Measurements from ENCODE around the gene BST2.
A peak's percentile ranks its signal among the peaks of the same experiment; 100 is the strongest.

BST2 gene

GRCh38 chr19:17448131-17448967, 42.9 kb upstream of the BST2 start, which contains the start of gene TMEM221:
Gene TMEM221, minus strand, starts transcription at chr19:17448668. Its CDS starts 206 bp downstream, at chr19:17448462.
- ChIA-PET CTCF (interaction anchor here (0.5 to 3.2 kb wide), 12 partner anchors 10 to 970 kb away, joined by 3 to 21 read pairs (median 3); no protein-coding TSS in a partner anchor), POLR2A (interaction anchor here (0.6 to 1.2 kb wide), 4 partner anchors 109 to 619 kb away, joined by 3 to 8 read pairs (median 4); partner anchors contain the start of gene RPL18A)
- H3K4me1 ChIP-seq (ENCODE audit: control insufficient read depth, insufficient read depth, low read length) = no peaks in the 10 kb centered on the region
- peak within 1 kb of the TSS; percentile 43 for H3K4me3 ChIP-seq (ENCODE audit: low read depth, low read length)
- no peaks in the 10 kb centered on the region for H3K9me3 ChIP-seq (ENCODE audit: control insufficient read depth, insufficient read depth, low read depth, low read length)
- H3K36me3 ChIP-seq (ENCODE audit: control insufficient read depth in 2 of 2, insufficient read depth in 1 of 2, low read length in 2 of 2) = no peaks in the 10 kb centered on the region; a peak in 1 of 3 replicates
- H3K27ac ChIP-seq (ENCODE audit: extremely low read depth, low read depth, low read length) = peak within 1 kb of the TSS; percentile 21; the same call in 1 of the 2 replicates
- TF ChIP-seq ZNF19 (tag by site-specific recombination; IDR thresholded peaks at IDR 0.05; ENCODE audit: low read depth) (no peak), ZEB2 (tag by site-specific recombination; IDR thresholded peaks at IDR 0.05) (peak; percentile 37; the same call in 1 of the 2 replicates), ZNF341 (tag by site-specific recombination; IDR thresholded peaks at IDR 0.05; ENCODE audit: low read depth) (peak; percentile 66; the same call in 1 of the 2 replicates), ZNF391 (tag by site-specific recombination; IDR thresholded peaks at IDR 0.05; ENCODE audit: borderline replicate concordance, low read depth) (no peak), ZNF677 (tag by site-specific recombination; IDR thresholded peaks at IDR 0.05) (0 out of 2 replicates have a peak, but pooled peaks have one; percentile 34), ZBTB8A (tag by site-specific recombination; IDR thresholded peaks at IDR 0.05) (peak; percentile 90), ZSCAN16 (tag by site-specific recombination; IDR thresholded peaks at IDR 0.05) (no peak), SP2 (tag by site-specific recombination; IDR thresholded peaks at IDR 0.05) (peak; percentile 37), SP3 (tag by site-specific recombination; IDR thresholded peaks at IDR 0.05) (peak; percentile 55), GLI2 (tag by site-specific recombination; IDR thresholded peaks at IDR 0.05; ENCODE audit: borderline replicate concordance, low read depth) (no peak), ZNF324 (tag by site-specific recombination; IDR thresholded peaks at IDR 0.05) (no peak), ZNF692 (tag by site-specific recombination; IDR thresholded peaks at IDR 0.05) (peak; percentile 54; the same call in 1 of the 2 replicates), ZNF548 (tag by site-specific recombination; IDR thresholded peaks at IDR 0.05) (no peak), ZNF121 (tag by site-specific recombination; IDR thresholded peaks at IDR 0.05) (peak; percentile 10; the same call in 1 of the 2 replicates), HOXD13 (CRISPR knock-in tag; IDR thresholded peaks at IDR 0.05; ENCODE audit: borderline replicate concordance) (no peak), KLF8 (tag by site-specific recombination; IDR thresholded peaks at IDR 0.05) (peak; percentile 42; the same call in 1 of the 2 replicates), ZNF23 (tag by site-specific recombination; IDR thresholded peaks at IDR 0.05; ENCODE audit: borderline replicate concordance) (no peak), SP7 (tag by site-specific recombination; IDR thresholded peaks at IDR 0.05) (peak; percentile 36; the same call in 1 of the 2 replicates), ZBTB48 (tag by site-specific recombination; IDR thresholded peaks at IDR 0.05) (0 out of 2 replicates have a peak, but pooled peaks have one; percentile 39), ZBTB7A (tag by site-specific recombination; IDR thresholded peaks at IDR 0.05; ENCODE audit: low read depth) (0 out of 2 replicates have a peak, but pooled peaks have one; percentile 44), GLIS2 (tag by site-specific recombination; IDR thresholded peaks at IDR 0.05) (peak; percentile 90), KLF9 (tag by site-specific recombination; IDR thresholded peaks at IDR 0.05; ENCODE audit: low read depth) (peak; percentile 46; the same call in 1 of the 2 replicates), KLF1 (tag by site-specific recombination; IDR thresholded peaks at IDR 0.05) (peak; percentile 67), ZXDB (tag by site-specific recombination; IDR thresholded peaks at IDR 0.05) (0 out of 2 replicates have a peak, but pooled peaks have one; percentile 17), ZBTB20 (tag by site-specific recombination; IDR thresholded peaks at IDR 0.05) (peak; percentile 90), GLIS1 (tag by site-specific recombination; IDR thresholded peaks at IDR 0.05) (peak; percentile 70), ZFHX2 (tag by site-specific recombination; conservative IDR thresholded peaks at IDR 0.05) (peak; percentile 42; the same call in 1 of the 2 replicates), ZNF785 (tag by site-specific recombination; IDR thresholded peaks at IDR 0.05) (peak; percentile 74; the same call in 1 of the 2 replicates), ZNF600 (tag by site-specific recombination; IDR thresholded peaks at IDR 0.05) (peak; percentile 48; the same call in 1 of the 2 replicates)
- TF ChIP-seq, protein P1, sequence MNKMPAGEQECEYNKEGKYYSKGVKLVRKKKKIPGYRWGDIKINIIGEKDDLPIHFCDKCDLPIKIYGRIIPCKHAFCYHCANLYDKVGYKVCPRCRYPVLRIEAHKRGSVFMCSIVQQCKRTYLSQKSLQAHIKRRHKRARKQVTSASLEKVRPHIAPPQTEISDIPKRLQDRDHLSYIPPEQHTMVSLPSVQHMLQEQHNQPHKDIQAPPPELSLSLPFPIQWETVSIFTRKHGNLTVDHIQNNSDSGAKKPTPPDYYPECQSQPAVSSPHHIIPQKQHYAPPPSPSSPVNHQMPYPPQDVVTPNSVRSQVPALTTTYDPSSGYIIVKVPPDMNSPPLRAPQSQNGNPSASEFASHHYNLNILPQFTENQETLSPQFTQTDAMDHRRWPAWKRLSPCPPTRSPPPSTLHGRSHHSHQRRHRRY (tag by site-specific recombination; IDR thresholded peaks at IDR 0.05) = no peak
- TF ChIP-seq, protein P2, sequence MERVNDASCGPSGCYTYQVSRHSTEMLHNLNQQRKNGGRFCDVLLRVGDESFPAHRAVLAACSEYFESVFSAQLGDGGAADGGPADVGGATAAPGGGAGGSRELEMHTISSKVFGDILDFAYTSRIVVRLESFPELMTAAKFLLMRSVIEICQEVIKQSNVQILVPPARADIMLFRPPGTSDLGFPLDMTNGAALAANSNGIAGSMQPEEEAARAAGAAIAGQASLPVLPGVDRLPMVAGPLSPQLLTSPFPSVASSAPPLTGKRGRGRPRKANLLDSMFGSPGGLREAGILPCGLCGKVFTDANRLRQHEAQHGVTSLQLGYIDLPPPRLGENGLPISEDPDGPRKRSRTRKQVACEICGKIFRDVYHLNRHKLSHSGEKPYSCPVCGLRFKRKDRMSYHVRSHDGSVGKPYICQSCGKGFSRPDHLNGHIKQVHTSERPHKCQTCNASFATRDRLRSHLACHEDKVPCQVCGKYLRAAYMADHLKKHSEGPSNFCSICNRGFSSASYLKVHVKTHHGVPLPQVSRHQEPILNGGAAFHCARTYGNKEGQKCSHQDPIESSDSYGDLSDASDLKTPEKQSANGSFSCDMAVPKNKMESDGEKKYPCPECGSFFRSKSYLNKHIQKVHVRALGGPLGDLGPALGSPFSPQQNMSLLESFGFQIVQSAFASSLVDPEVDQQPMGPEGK (tag by site-specific recombination; IDR thresholded peaks at IDR 0.05) = peak; percentile 53
- TF ChIP-seq, protein P3, sequence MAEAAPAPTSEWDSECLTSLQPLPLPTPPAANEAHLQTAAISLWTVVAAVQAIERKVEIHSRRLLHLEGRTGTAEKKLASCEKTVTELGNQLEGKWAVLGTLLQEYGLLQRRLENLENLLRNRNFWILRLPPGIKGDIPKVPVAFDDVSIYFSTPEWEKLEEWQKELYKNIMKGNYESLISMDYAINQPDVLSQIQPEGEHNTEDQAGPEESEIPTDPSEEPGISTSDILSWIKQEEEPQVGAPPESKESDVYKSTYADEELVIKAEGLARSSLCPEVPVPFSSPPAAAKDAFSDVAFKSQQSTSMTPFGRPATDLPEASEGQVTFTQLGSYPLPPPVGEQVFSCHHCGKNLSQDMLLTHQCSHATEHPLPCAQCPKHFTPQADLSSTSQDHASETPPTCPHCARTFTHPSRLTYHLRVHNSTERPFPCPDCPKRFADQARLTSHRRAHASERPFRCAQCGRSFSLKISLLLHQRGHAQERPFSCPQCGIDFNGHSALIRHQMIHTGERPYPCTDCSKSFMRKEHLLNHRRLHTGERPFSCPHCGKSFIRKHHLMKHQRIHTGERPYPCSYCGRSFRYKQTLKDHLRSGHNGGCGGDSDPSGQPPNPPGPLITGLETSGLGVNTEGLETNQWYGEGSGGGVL (tag by site-specific recombination; IDR thresholded peaks at IDR 0.05) = 0 out of 2 replicates have a peak, but pooled peaks have one; percentile 10

Measured in HEK293 (cell line).